HFFc6 (cell line): ENCODE data around the gene NOTUM. TPM values are rescaled to one million over a fixed set of nuclear protein-coding genes. Genes with fewer than 3 reads are reported as not detected.
A peak's percentile ranks its signal among the peaks of the same experiment; 100 is the strongest.

ENCODE experiments used
- DNase-seq: peaks from one replicate; pipeline ENCODE4 v3.0.0-alpha.2; 2018
- H3K27ac Mint-ChIP-seq: 2 replicates; pipeline ENCODE4 v1.8.0; 2020; ENCODE audit warnings: mild to moderate bottlenecking, mixed read lengths
- H3K27me3 Mint-ChIP-seq: 2 replicates; pipeline ENCODE4 v1.8.0; 2021; ENCODE audit warnings: mild to moderate bottlenecking, moderate library complexity, mixed read lengths; ENCODE audit not compliant: insufficient read depth
- H3K36me3 Mint-ChIP-seq: 2 replicates; pipeline ENCODE4 v1.8.0; 2021; ENCODE audit warnings: low read depth, mixed read lengths
- H3K4me1 Mint-ChIP-seq: 2 replicates; pipeline ENCODE4 v1.8.0; 2020; ENCODE audit warnings: low read depth, mixed read lengths
- H3K4me3 Mint-ChIP-seq: 2 replicates; pipeline ENCODE4 v1.8.0; 2020; ENCODE audit warnings: mild to moderate bottlenecking, moderate library complexity, mixed read lengths
- H3K9me3 Mint-ChIP-seq: 2 replicates; pipeline ENCODE4 v1.8.0; 2020; ENCODE audit warnings: mild to moderate bottlenecking, mixed read lengths
- total RNA-seq, 6 experiments: library from RNA; stranded (reverse); fragmentation: NEBNext Ultra II Directional; extraction: Animal tissue kit (Norgen Biotek cat#: 25700); gene quantifications; 2 replicates in 1 of 6; 3 replicates in 5 of 6; pipeline ENCODE4 v1.2.3, GENCODE V29; 2021
- TF ChIP-seq, protein P1 (sequence below): fragments of 200-600 bp; sonication (generic); IDR thresholded peaks from 2 replicates; pipeline ENCODE4 v1.5.0; 2021; ENCODE audit warnings: antibody characterized with exemption, mild to moderate bottlenecking

NOTUM gene
- total RNA-seq, 6 experiments from 2014 or later, result 0.10 to 0.14 TPM; not detected in 4

DNA sequence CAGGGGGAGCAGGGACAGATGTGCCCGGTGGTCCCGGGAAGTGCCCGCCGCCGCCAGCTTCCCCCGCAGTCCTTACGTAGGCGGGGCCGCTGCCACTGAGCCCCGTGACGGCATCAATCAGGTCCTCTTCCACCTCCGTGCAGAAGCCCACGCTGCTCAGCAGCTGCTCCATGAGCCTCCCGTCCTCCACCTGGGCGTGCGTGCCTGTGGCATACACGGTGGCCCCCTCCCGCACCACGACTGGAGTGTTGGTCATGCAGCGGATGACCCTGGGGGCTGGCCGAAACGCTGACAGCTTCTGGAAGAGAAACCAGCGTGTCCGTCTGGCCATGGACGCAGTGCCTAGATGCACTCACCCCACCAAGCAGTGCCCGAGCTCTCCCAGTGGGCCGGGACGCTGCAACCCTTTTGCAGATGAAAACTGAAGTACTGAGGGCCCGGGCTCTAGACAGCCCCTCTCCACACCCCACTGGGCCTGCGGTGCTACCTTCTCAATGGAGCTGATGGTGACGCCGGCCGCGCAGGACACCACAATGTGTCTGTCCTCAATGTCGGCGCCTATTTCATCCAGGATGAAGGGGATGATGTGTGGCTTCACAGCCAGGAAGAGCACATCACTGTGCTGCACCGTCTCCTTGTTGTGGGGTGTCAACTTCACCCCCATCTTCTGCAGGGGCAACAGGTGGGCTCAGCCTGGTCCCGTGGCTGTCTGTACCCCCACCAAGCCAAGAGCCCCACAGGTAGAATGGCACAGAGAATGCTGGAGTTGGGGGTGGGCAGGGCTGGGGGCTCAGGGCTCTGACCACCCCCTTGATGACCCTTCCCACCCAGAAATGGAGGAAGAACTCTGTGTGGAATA is 25.9 kb downstream of the NOTUM start:
- peak overlapping the region; percentile 90; the same call in 1 of the 2 replicates for H3K4me3 Mint-ChIP-seq
- no peaks in the 10 kb centered on the region; the same call in 1 of the 2 replicates for H3K27me3 Mint-ChIP-seq
- DNase-seq, result no peak
- no peaks in the 10 kb centered on the region for H3K36me3 Mint-ChIP-seq
- H3K4me1 Mint-ChIP-seq, result peaks cover 14% of the 10 kb centered on the region
- TF ChIP-seq, protein P1, sequence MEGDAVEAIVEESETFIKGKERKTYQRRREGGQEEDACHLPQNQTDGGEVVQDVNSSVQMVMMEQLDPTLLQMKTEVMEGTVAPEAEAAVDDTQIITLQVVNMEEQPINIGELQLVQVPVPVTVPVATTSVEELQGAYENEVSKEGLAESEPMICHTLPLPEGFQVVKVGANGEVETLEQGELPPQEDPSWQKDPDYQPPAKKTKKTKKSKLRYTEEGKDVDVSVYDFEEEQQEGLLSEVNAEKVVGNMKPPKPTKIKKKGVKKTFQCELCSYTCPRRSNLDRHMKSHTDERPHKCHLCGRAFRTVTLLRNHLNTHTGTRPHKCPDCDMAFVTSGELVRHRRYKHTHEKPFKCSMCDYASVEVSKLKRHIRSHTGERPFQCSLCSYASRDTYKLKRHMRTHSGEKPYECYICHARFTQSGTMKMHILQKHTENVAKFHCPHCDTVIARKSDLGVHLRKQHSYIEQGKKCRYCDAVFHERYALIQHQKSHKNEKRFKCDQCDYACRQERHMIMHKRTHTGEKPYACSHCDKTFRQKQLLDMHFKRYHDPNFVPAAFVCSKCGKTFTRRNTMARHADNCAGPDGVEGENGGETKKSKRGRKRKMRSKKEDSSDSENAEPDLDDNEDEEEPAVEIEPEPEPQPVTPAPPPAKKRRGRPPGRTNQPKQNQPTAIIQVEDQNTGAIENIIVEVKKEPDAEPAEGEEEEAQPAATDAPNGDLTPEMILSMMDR, result no peak
- H3K27ac Mint-ChIP-seq, result no peak overlapping the region
- H3K9me3 Mint-ChIP-seq, result no peaks in the 10 kb centered on the region

DNA sequence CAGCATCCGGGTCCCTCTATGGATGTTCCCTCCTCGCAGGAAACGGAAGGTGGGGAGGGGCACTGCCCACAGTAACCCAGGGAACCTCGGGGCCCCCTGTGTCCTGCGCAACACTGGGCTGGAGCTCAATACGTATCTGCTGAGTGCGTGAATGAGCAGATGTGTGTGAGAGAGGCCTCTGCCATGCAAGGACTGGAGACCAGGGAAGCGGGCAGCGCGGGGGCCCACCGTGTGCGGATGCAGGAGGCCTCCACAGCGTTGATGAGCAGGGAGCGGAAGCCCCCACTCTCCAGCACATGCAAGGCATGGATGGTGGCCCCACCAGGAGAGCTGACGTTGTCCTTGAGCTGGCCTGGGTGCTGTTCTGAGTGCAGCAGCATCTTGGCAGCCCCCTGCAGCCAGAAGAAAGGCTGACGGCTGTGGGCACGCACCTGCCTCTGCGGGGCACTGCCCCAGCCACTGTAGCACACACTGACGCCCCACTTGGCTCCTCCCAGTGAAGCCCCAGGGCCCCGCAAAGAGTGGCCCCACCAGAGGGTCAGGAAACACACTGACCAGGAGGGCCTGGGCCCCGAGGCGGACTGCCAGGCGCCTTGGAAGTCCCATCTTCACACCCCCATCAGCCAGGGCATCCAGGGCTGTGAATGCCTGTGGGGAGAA is 26.8 kb downstream of the NOTUM start:
- no peak for DNase-seq
- peaks cover 14% of the 10 kb centered on the region for H3K4me1 Mint-ChIP-seq
- no peaks in the 10 kb centered on the region; the same call in 1 of the 2 replicates for H3K27me3 Mint-ChIP-seq
- TF ChIP-seq, protein P1, result no peak
- no peak overlapping the region for H3K4me3 Mint-ChIP-seq
- no peaks in the 10 kb centered on the region for H3K36me3 Mint-ChIP-seq
- H3K27ac Mint-ChIP-seq, result no peak overlapping the region
- no peaks in the 10 kb centered on the region for H3K9me3 Mint-ChIP-seq

DNA sequence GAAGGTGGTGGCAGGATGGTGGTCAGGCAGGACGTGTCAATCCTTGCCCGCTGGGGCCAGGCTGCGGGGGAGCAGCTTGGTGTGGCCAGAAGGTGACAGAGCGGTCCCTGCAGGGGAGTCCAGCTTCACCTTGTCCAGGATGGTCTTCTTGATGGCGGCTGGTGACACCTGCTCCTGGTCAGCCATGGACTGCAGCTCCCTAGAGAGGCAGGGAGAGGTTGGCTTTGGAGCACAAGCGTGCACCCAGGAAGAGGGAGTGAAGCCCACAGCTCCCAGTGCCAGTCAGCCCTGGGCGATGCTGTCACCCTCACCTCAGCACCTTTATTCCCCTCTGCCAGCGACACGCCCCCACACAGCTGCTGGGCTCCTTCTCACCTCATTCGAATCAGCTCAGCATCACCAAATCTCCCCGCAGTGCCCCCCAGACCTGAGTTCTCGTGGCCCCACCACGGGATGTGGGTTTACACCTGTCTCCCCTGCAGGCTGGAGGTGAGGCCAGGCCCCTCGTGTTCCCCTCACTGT is 27.7 kb downstream of the NOTUM start:
- peaks cover 14% of the 10 kb centered on the region for H3K4me1 Mint-ChIP-seq
- no peaks in the 10 kb centered on the region; the same call in none of the 2 replicates for H3K27me3 Mint-ChIP-seq
- no peaks in the 10 kb centered on the region for H3K36me3 Mint-ChIP-seq
- H3K4me3 Mint-ChIP-seq, result no peak overlapping the region
- no peaks in the 10 kb centered on the region for H3K9me3 Mint-ChIP-seq
- H3K27ac Mint-ChIP-seq, result no peak overlapping the region
- DNase-seq, result no peak
- TF ChIP-seq, protein P1, result no peak

DNA sequence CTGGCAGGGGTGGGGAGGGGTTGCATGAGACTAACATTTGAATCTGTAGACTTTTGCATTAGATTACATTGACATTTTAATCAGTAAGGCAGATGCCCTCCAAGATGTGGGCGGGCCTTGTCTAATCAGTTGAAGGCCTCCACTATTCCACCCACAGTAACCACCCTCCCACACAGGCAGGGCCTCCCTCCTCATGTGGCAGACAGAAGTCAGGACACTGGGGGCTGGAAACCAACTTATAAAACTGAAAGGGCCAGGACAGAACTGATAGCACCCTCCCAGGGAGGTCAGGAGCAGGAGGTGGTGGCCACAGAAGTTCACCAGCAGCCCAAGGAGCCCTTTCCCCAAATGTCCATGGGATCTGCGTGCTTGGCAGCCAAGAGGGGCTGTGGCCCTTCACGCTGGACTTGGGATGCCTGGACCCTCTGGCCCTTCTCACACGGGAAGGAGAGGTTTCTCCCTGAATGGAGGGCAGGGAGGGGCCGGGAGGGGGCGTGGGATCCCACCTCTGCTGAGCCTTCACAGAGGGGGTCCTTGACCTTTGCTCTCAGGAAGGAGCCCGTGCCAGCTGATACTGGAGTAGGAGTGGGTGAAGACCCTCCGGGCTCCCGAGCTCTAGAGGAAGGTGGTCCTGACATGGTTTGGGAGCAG is 28.5 kb downstream of the NOTUM start:
- H3K4me1 Mint-ChIP-seq, result peaks cover 9% of the 10 kb centered on the region
- H3K9me3 Mint-ChIP-seq, result no peaks in the 10 kb centered on the region
- no peak overlapping the region for H3K27ac Mint-ChIP-seq
- DNase-seq, result no peak
- TF ChIP-seq, protein P1, result no peak
- no peak overlapping the region for H3K4me3 Mint-ChIP-seq
- no peaks in the 10 kb centered on the region; the same call in none of the 2 replicates for H3K27me3 Mint-ChIP-seq
- no peaks in the 10 kb centered on the region for H3K36me3 Mint-ChIP-seq

DNA sequence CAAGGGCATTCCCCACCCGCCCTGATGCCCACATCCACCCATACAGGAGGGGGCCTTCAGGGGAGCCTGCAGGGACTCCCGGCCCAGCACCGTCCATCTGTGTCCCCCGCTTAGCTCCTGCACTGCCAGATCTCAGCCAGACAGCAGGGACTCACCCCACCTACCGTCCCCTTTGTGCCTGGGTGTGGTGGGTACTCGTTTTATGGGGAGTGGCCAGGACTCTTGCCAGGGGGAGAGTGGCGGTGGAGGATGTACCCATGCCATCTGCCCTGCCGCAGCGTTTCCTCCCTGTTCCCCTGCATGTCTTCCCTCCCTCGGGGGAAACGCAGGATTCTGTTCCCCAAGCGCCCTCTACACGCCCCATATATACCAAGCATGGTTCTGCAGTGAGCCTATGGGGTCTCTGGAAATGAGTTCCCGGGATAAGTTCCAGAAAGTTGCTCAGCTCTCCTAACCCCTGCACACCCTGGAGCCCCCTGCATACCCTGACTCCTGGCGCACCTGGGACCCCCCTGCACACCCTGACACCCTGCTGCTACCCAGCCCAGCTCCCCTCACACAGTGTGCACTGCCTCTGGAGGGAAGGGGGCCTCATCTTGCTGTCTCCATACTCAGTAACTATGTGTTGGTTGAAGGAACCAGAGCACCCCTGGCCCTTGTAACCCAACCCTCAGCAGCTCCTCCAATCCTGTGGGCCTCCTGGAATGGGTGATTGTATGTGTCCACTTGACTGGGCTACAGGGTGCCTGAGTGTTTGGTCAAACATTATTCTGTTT is 29.2 kb downstream of the NOTUM start:
- TF ChIP-seq, protein P1, result no peak
- Mint-ChIP-seq H3K36me3 (no peaks in the 10 kb centered on the region), H3K4me3 (no peak overlapping the region), H3K27me3 (no peaks in the 10 kb centered on the region; the same call in none of the 2 replicates), H3K4me1 (peaks cover 8% of the 10 kb centered on the region), H3K9me3 (no peaks in the 10 kb centered on the region), H3K27ac (no peak overlapping the region)
- DNase-seq, result no peak
